ENCODE measurements around the gene MRPL33. TPM values are rescaled to one million over a fixed set of nuclear protein-coding genes. Genes with fewer than 3 reads are reported as not detected.

The MRPL33 gene
- total and polyA plus RNA-seq, 4 donors, result 31.2 to 130 (median 41.0) TPM

GRCh38 chr2:27814758-27815157 lies 43.2 kb downstream of the MRPL33 start:
- H3K4me3 ChIP-seq (ENCODE audit: low read depth in 1 of 3, low read length in 3 of 3), result no peak overlapping the region
- WGBS, result 71% methylated on average over 1 of the region's 1 CpG
- peaks cover 0 to 3% (median 1%) of the 10 kb centered on the region in 4 donors for H3K36me3 ChIP-seq (ENCODE audit: control insufficient read depth in 4 of 4, insufficient read depth in 3 of 4, low read depth in 1 of 4, low read length in 3 of 4)
- H3K4me1 ChIP-seq (ENCODE audit: control insufficient read depth in 4 of 4, insufficient read depth in 4 of 4, low read length in 3 of 4), result no peaks in the 10 kb centered on the region
- no peaks in the 10 kb centered on the region for H3K9me3 ChIP-seq (ENCODE audit: control insufficient read depth in 4 of 4, low read length in 3 of 4)
- no peak overlapping the region for H3K9ac ChIP-seq (ENCODE audit: low read depth in 1 of 2, low read length in 2 of 2)
- no peak overlapping the region for H3K27ac ChIP-seq (ENCODE audit: low read depth in 1 of 2, low read length in 2 of 2)
- no peaks in the 10 kb centered on the region for H3K27me3 ChIP-seq (ENCODE audit: control insufficient read depth in 4 of 4, insufficient read depth in 4 of 4, low read length in 3 of 4)
- no peak for DNase-seq (ENCODE audit: low spot score)
- TF ChIP-seq NR2F2 (IDR thresholded peaks at IDR 0.05) (no peak), SP1 (IDR thresholded peaks at IDR 0.05) (no peak), FOXA1 (IDR thresholded peaks at IDR 0.05) (no peak), GABPA (IDR thresholded peaks at IDR 0.05 in 1 of 2, conservative IDR thresholded peaks at IDR 0.05 in 1 of 2) (no peak), YY1 (IDR thresholded peaks at IDR 0.05) (no peak), HNF4A (conservative IDR thresholded peaks at IDR 0.05) (no peak), EGR1 (IDR thresholded peaks at IDR 0.05; ENCODE audit: low read depth in 2 of 2) (no peak), ZBTB33 (IDR thresholded peaks at IDR 0.05) (no peak), RXRA (IDR thresholded peaks at IDR 0.05) (no peak), MAX (IDR thresholded peaks at IDR 0.05) (no peak), JUND (IDR thresholded peaks at IDR 0.05) (no peak), TAF1 (conservative IDR thresholded peaks at IDR 0.05) (no peak), ATF3 (IDR thresholded peaks at IDR 0.05) (no peak), FOXA2 (IDR thresholded peaks at IDR 0.05) (no peak), HNF4G (IDR thresholded peaks at IDR 0.05) (no peak), REST (IDR thresholded peaks at IDR 0.05) (no peak), CTCF (IDR thresholded peaks at IDR 0.05; ENCODE audit: low read depth, low read length, missing input control) (no peak), RAD21 (IDR thresholded peaks at IDR 0.05) (no peak)
